Measurements from ENCODE around the gene DIP2B.

DNA sequence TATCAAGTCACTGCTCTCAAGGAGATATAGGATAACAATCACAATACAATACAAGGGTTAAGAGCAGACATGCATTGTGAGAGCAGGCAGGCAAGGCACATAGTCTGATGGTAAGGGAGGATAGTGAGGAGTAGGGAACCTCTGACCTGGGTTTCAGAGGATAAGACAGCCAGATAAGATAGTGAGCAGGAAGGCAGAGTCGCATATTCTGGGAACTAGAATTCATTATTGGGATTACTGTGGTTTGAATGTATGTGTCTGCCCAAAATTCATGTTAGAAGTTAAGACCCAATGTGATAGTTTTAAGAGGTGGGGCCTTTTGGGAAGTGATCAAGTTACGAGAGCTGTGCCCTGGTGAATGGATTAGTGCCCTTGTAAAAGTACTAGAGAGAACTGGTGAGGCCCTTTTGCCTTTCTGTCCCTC is 244.7 kb downstream of the DIP2B start:
- TF ChIP-seq, protein P1, sequence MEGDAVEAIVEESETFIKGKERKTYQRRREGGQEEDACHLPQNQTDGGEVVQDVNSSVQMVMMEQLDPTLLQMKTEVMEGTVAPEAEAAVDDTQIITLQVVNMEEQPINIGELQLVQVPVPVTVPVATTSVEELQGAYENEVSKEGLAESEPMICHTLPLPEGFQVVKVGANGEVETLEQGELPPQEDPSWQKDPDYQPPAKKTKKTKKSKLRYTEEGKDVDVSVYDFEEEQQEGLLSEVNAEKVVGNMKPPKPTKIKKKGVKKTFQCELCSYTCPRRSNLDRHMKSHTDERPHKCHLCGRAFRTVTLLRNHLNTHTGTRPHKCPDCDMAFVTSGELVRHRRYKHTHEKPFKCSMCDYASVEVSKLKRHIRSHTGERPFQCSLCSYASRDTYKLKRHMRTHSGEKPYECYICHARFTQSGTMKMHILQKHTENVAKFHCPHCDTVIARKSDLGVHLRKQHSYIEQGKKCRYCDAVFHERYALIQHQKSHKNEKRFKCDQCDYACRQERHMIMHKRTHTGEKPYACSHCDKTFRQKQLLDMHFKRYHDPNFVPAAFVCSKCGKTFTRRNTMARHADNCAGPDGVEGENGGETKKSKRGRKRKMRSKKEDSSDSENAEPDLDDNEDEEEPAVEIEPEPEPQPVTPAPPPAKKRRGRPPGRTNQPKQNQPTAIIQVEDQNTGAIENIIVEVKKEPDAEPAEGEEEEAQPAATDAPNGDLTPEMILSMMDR (IDR thresholded peaks at IDR 0.05; ENCODE audit: low read depth, low read length) = no peak
- no peak for TF ChIP-seq EZH2phosphoT487 (IDR thresholded peaks at IDR 0.05; ENCODE audit: low read depth)

Data from OCI-LY3 (cell line).